Spleen (tissue), 7 donors: ENCODE results near the gene AMY2A.

Experiments
- CTCF ChIP-seq, 11 experiments: fragments of 200-600 bp in 7 of 11; fragments of 450-650 bp in 4 of 11; sonication (generic) in 4 of 11; IDR thresholded peaks in 8 of 11; conservative IDR thresholded peaks in 3 of 11; 1 replicate in 7 of 11; 2 replicates in 4 of 11; pipeline versions ENCODE4 v1.4.0 to v1.8.0; 2016 to 2021; ENCODE audit warnings: antibody characterized with exemption in 11 of 11, inconsistent platforms in 4 of 11, mild to moderate bottlenecking in 1 of 11
- POLR2A ChIP-seq, 3 donors: fragments of 450-650 bp; IDR thresholded peaks; one replicate each; pipeline ENCODE4 v1.5.1; 2017; ENCODE audit warnings: antibody characterized with exemption in 3 of 3, mild to moderate bottlenecking in 1 of 3
- donor health status: DM: no; HTN: no; CAD: no; lungs with moderate emphysema.
- donor health status: DM: no; HTN: no; CAD: no.
- donor health status: DM: no; HTN: no; CAD: no.

- TF ChIP-seq CTCF (IDR thresholded peaks at IDR 0.05 in 8 of 11, conservative IDR thresholded peaks at IDR 0.05 in 3 of 11) (no peak), POLR2A (IDR thresholded peaks at IDR 0.05) (no peak)
These were observed 33.3 kb upstream of the AMY2A start for GRCh38 chr1:103583887-103584286.
